Brain microvascular endothelial cell (primary cell): ENCODE results near the gene CFAP46.

Experiments used
- DNase-seq: peaks from one replicate; pipeline ENCODE4 v3.0.0-alpha.2; 2020
- H3K27ac ChIP-seq: fragments of 250-450 bp; sonication (Bioruptor Pico); 2 replicates; pipeline ENCODE4 v1.5.1; 2020; ENCODE audit warnings: mild to moderate bottlenecking, moderate library complexity
- H3K27me3 ChIP-seq: fragments of 250-450 bp; sonication (Bioruptor Pico); replicated peaks from 2 replicates; pipeline ENCODE4 v1.5.1; 2020; ENCODE audit warnings: mild to moderate bottlenecking
- H3K36me3 ChIP-seq: fragments of 250-450 bp; sonication (Bioruptor Pico); replicated peaks from 2 replicates; pipeline ENCODE4 v1.5.1; 2020; ENCODE audit warnings: mild to moderate bottlenecking
- H3K4me3 ChIP-seq: 2 replicates; pipeline ENCODE4 v1.5.1; 2011; ENCODE audit warnings: low read depth, mild to moderate bottlenecking, control low read depth, low read length, moderate library complexity
- CTCF ChIP-seq: IDR thresholded peaks from 2 replicates; pipeline ENCODE4 v1.5.1; 2011; ENCODE audit warnings: low read depth, mild to moderate bottlenecking, moderate library complexity, low read length, control low read depth, inconsistent platforms; ENCODE audit errors: missing control alignments
- in situ Hi-C: cut with HindIII; loops from 2 replicates; pipeline ENCODE4 v1.10.0; 2017; ENCODE audit warnings: low sequenced_read_pairs, low pct_ligation_motif_present

Gene CFAP46

GRCh38 chr10:132840698-132841614 lies 101.4 kb downstream of the CFAP46 start:
- H3K27ac ChIP-seq: no peak overlapping the region
- H3K36me3 ChIP-seq: no peaks in the 10 kb centered on the region
- no peaks in the 10 kb centered on the region for H3K27me3 ChIP-seq
- H3K4me3 ChIP-seq: no peak overlapping the region
- in situ Hi-C loops: no loop called here
- no peak for TF ChIP-seq CTCF
- no peak for DNase-seq

- in situ Hi-C loops: no loop called here
- no peak overlapping the region for H3K27ac ChIP-seq
- no peak overlapping the region for H3K4me3 ChIP-seq
- no peaks in the 10 kb centered on the region for H3K27me3 ChIP-seq
- no peaks in the 10 kb centered on the region for H3K36me3 ChIP-seq
- TF ChIP-seq CTCF: no peak
- no peak for DNase-seq
Measured at GRCh38 chr10:132839061-132839460, 103.3 kb downstream of the CFAP46 start.

GRCh38 chr10:132838346-132838970 lies 103.9 kb downstream of the CFAP46 start:
- Histone ChIP-seq H3K4me3 (no peak overlapping the region), H3K27ac (no peak overlapping the region), H3K36me3 (no peaks in the 10 kb centered on the region), H3K27me3 (no peaks in the 10 kb centered on the region)
- in situ Hi-C loops: no loop called here
- no peak for DNase-seq
- no peak for TF ChIP-seq CTCF

- Histone ChIP-seq H3K27me3 (no peaks in the 10 kb centered on the region), H3K36me3 (no peaks in the 10 kb centered on the region), H3K4me3 (no peak overlapping the region), H3K27ac (no peak overlapping the region)
- in situ Hi-C loops: no loop called here
- no peak for TF ChIP-seq CTCF
- DNase-seq: no peak
Measured at GRCh38 chr10:132837905-132838304, 104.5 kb downstream of the CFAP46 start.

- TF ChIP-seq CTCF: peak; percentile 93
- in situ Hi-C loops: no loop called here
- Histone ChIP-seq H3K27ac (no peak overlapping the region), H3K27me3 (peaks cover 2% of the 10 kb centered on the region), H3K36me3 (no peaks in the 10 kb centered on the region), H3K4me3 (no peak overlapping the region)
- no peak for DNase-seq
Measured at GRCh38 chr10:132836832-132837540, 105.4 kb downstream of the CFAP46 start.
